Trophoblast cell (in vitro differentiated cells and primary cell): ENCODE measurements around the gene TTPAL.

Experiments
- DNase-seq, 2 donors: peaks; one replicate each; pipeline ENCODE4 v3.0.0-alpha.2; 2016
- H2AFZ ChIP-seq: 2 replicates; pipeline ENCODE4 v1.6.1; 2013; ENCODE audit warnings: low read length, moderate library complexity, mild to moderate bottlenecking; ENCODE audit not compliant: insufficient read depth, poor library complexity
- H2AK5ac ChIP-seq: 2 replicates; pipeline ENCODE4 v1.6.1; 2013; ENCODE audit warnings: mild to moderate bottlenecking, low read length
- H2BK120ac ChIP-seq: 2 replicates; pipeline ENCODE4 v1.6.1; 2013; ENCODE audit warnings: low read length, mild to moderate bottlenecking, moderate library complexity; ENCODE audit not compliant: insufficient read depth, poor library complexity
- H2BK12ac ChIP-seq: 2 replicates; pipeline ENCODE4 v1.6.1; 2013; ENCODE audit warnings: mild to moderate bottlenecking, low read length, moderate library complexity
- H2BK5ac ChIP-seq: 2 replicates; pipeline ENCODE4 v1.6.1; 2013; ENCODE audit warnings: low read length, low read depth, moderate library complexity, mild to moderate bottlenecking; ENCODE audit not compliant: poor library complexity
- H3K14ac ChIP-seq: 2 replicates; pipeline ENCODE4 v1.6.1; 2013; ENCODE audit warnings: mild to moderate bottlenecking, low read length
- H3K18ac ChIP-seq: 2 replicates; pipeline ENCODE4 v1.6.1; 2013; ENCODE audit warnings: mild to moderate bottlenecking, low read length
- H3K23ac ChIP-seq: 2 replicates; pipeline ENCODE4 v1.6.1; 2013; ENCODE audit warnings: low read length
- H3K27ac ChIP-seq: 2 replicates; pipeline ENCODE4 v1.5.1; 2013; ENCODE audit warnings: low read depth, mild to moderate bottlenecking, inconsistent platforms, low read length, moderate library complexity
- H3K27me3 ChIP-seq: 2 replicates; pipeline ENCODE4 v1.6.1; 2013; ENCODE audit warnings: inconsistent platforms, mild to moderate bottlenecking, low read length, moderate library complexity; ENCODE audit not compliant: insufficient read depth
- H3K36me3 ChIP-seq, 2 experiments: 1 replicate in 1 of 2; 2 replicates in 1 of 2; pipeline ENCODE4 v1.6.1; 2013; ENCODE audit warnings: low read length in 2 of 2, mild to moderate bottlenecking in 2 of 2, moderate library complexity in 1 of 2; ENCODE audit not compliant: insufficient read depth in 2 of 2, control insufficient read depth in 1 of 2
- H3K4ac ChIP-seq: 2 replicates; pipeline ENCODE4 v1.6.1; 2013; ENCODE audit warnings: low read depth, mild to moderate bottlenecking, low read length, moderate library complexity
- H3K4me1 ChIP-seq, 2 experiments: 1 replicate in 1 of 2; 2 replicates in 1 of 2; pipeline ENCODE4 v1.6.1; 2013; ENCODE audit warnings: low read length in 2 of 2, mild to moderate bottlenecking in 2 of 2, moderate library complexity in 1 of 2; ENCODE audit not compliant: insufficient read depth in 2 of 2, control insufficient read depth in 1 of 2
- H3K4me2 ChIP-seq: 2 replicates; pipeline ENCODE4 v1.6.1; 2013; ENCODE audit warnings: inconsistent platforms, mild to moderate bottlenecking, low read length, moderate library complexity
- H3K4me3 ChIP-seq: 2 replicates; pipeline ENCODE4 v1.5.1; 2013; ENCODE audit warnings: mild to moderate bottlenecking, low read depth, low read length, inconsistent platforms
- H3K79me1 ChIP-seq: one replicate; pipeline ENCODE4 v1.6.1; 2013; ENCODE audit warnings: low read length
- H3K79me2 ChIP-seq: 2 replicates; pipeline ENCODE4 v1.6.1; 2013; ENCODE audit warnings: low read length, mild to moderate bottlenecking; ENCODE audit not compliant: control insufficient read depth, insufficient read depth, poor library complexity
- H3K9ac ChIP-seq: 2 replicates; pipeline ENCODE4 v1.6.1; 2013; ENCODE audit warnings: mild to moderate bottlenecking, low read length
- H3K9me3 ChIP-seq: 2 replicates; pipeline ENCODE4 v1.6.1; 2013; ENCODE audit warnings: low read depth, mild to moderate bottlenecking, control low read depth, inconsistent platforms, low read length; ENCODE audit not compliant: insufficient read depth
- H4K12ac ChIP-seq: 2 replicates; pipeline ENCODE4 v1.6.1; 2013; ENCODE audit warnings: low read depth, mild to moderate bottlenecking, low read length, moderate library complexity
- H4K8ac ChIP-seq: 2 replicates; pipeline ENCODE4 v1.6.1; 2013; ENCODE audit warnings: low read depth, mild to moderate bottlenecking, low read length, moderate library complexity
- H4K91ac ChIP-seq: one replicate; pipeline ENCODE4 v1.6.1; 2013; ENCODE audit warnings: low read depth, mild to moderate bottlenecking, low read length, moderate library complexity
- WGBS: extraction: QIAGEN DNeasy Blood & Tissue Kit; methylation state at CpG from one replicate; pipeline ENCODE4 v1.1.7; 2013; ENCODE audit warnings: missing lambda C conversion rate; ENCODE audit not compliant: insufficient read length, insufficient coverage; ENCODE audit errors: extremely low coverage; 5-methylcytosine and 5-hydroxymethylcytosine counted together

Gene TTPAL

GRCh38 chr20:44431118-44431501 is 44.6 kb upstream of the TTPAL start:
- H4K91ac ChIP-seq, result no peak overlapping the region

DNA sequence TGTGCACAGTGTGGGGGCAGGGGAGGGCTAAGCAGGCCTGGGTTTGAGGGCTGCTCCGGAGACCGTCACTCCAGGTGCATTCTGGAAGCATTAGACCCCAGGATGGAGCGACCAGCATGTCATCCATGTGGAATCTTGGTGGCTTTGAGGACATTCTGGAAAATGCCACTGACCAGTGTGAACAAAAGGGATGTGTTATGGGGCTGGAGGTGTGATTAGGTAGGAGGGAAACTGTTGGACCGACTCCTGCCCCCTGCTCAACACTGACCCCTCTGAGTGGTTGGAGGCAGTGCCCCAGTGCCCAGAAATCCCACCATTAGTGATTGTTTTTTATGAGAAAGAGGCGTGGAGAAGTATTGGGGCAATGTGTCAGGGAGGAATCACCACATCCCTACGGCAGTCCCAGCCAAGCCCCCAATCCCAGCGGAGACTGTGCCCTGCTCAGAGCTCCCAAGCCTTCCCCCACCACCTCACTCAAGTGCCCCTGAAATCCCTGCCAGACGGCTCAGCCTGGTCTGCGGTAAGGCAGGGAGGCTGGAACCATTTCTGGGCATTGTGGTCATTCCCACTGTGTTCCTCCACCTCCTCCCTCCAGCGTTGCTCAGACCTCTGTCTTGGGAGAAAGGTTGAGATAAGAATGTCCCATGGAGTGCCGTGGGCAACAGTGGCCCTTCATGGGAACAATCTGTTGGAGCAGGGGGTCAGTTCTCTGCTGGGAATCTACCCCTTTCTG is 44.0 kb upstream of the TTPAL start:
- H4K8ac ChIP-seq, result no peak overlapping the region
- H3K4me3 ChIP-seq, result no peak overlapping the region
- no peak overlapping the region for H2AK5ac ChIP-seq
- no peak overlapping the region for H3K4me2 ChIP-seq
- no peak overlapping the region for H2AFZ ChIP-seq
- H4K91ac ChIP-seq, result no peak overlapping the region
- H3K14ac ChIP-seq, result no peak overlapping the region
- no peak overlapping the region for H3K18ac ChIP-seq
- H3K4me1 ChIP-seq, result no peaks in the 10 kb centered on the region
- no peak overlapping the region for H4K12ac ChIP-seq
- H3K36me3 ChIP-seq, result no peaks in the 10 kb centered on the region
- no peak overlapping the region for H3K4ac ChIP-seq
- H3K27ac ChIP-seq, result no peak overlapping the region
- no peak overlapping the region for H3K9ac ChIP-seq
- no peak overlapping the region for H2BK120ac ChIP-seq
- no CpG with 5 or more reads among the region's 11 CpGs for WGBS
- H3K79me1 ChIP-seq, result no peaks in the 10 kb centered on the region
- H2BK12ac ChIP-seq, result no peak overlapping the region
- no peak overlapping the region for H2BK5ac ChIP-seq
- H3K9me3 ChIP-seq, result peaks cover 2% of the 10 kb centered on the region
- H3K27me3 ChIP-seq, result no peaks in the 10 kb centered on the region
- H3K23ac ChIP-seq, result no peak overlapping the region
- H3K79me2 ChIP-seq, result no peaks in the 10 kb centered on the region
- no peak for DNase-seq

More at GRCh38 chr20:44431118-44431501, 44.6 kb upstream of the TTPAL start:
- H3K79me1 ChIP-seq, result no peaks in the 10 kb centered on the region
- no peak overlapping the region for H2BK5ac ChIP-seq
- DNase-seq, result no peak
- H3K14ac ChIP-seq, result no peak overlapping the region
- no peak overlapping the region for H4K8ac ChIP-seq
- no peak overlapping the region for H3K9ac ChIP-seq
- H3K23ac ChIP-seq, result no peak overlapping the region
- H3K9me3 ChIP-seq, result peaks cover 2% of the 10 kb centered on the region
- H3K18ac ChIP-seq, result no peak overlapping the region
- no peak overlapping the region for H2AFZ ChIP-seq
- no peak overlapping the region for H2AK5ac ChIP-seq
- H3K4ac ChIP-seq, result no peak overlapping the region
- no peaks in the 10 kb centered on the region for H3K36me3 ChIP-seq
- no peak overlapping the region for H2BK12ac ChIP-seq
- no peak overlapping the region for H4K12ac ChIP-seq
- H3K4me2 ChIP-seq, result no peak overlapping the region
- H3K79me2 ChIP-seq, result no peaks in the 10 kb centered on the region
- H3K27ac ChIP-seq, result no peak overlapping the region
- no peaks in the 10 kb centered on the region for H3K27me3 ChIP-seq
- no peak overlapping the region for H3K4me3 ChIP-seq
- H3K4me1 ChIP-seq, result no peaks in the 10 kb centered on the region
- H2BK120ac ChIP-seq, result no peak overlapping the region
- WGBS, result no CpG with 5 or more reads among the region's 4 CpGs

DNA sequence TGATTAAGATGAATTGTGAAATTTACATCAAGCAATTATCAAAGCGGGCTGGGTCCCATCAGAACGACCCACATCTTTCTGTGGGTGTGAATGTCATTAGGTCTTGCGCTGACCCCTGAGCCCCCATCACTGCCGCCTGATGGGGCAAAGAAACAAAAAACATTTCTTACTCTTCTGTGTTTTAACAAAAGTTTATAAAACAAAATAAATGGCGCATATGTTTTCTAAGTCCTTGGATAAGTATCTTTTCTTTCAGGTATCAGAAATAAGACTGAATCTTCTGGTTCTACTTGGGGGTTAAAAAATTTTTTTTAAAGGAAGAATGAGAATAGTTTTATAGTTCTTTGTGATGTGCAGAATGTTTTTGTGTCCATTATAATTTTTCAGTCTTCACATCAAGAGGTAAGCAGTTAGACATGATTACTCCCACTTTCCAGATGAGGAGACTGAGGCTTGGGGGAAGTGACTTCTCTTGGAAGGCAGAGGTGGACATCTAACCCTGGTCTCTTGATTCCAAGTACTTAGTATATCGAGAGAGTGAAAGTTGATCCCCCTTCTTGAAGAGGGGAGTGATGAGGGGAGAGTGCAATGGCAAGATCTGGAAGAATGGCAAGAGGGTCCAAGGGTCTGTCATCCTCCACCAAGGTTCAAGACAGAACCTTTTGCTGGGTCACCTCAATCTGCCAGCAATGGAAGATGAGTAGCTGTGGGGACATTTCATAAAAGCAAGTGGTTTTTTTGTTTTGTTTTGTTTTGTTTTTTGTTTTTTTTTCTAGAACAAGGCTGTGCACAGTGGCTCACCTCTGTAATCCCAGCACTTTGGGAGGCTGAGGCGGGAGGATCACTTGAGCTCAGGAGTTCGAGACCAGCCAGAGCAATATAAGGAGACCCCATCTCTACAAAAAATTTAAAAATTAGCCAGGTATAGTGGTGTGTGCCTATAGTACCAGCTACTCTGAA is 42.8 kb upstream of the TTPAL start:
- DNase-seq, result no peak
- WGBS, result no CpG with 5 or more reads among the region's 8 CpGs

GRCh38 chr20:44433751-44434538 is 41.7 kb upstream of the TTPAL start:
- Histone ChIP-seq H3K4me1 (no peaks in the 10 kb centered on the region), H2AK5ac (no peak overlapping the region), H2AFZ (no peak overlapping the region), H3K79me1 (no peaks in the 10 kb centered on the region), H2BK120ac (no peak overlapping the region), H2BK12ac (no peak overlapping the region), H3K27me3 (no peaks in the 10 kb centered on the region), H3K9me3 (peaks cover 2% of the 10 kb centered on the region), H3K18ac (no peak overlapping the region), H3K4me3 (no peak overlapping the region), H3K9ac (no peak overlapping the region), H3K14ac (no peak overlapping the region), H3K79me2 (no peaks in the 10 kb centered on the region), H3K36me3 (no peaks in the 10 kb centered on the region), H3K27ac (no peak overlapping the region), H3K23ac (no peak overlapping the region), H4K8ac (no peak overlapping the region), H3K4me2 (no peak overlapping the region), H3K4ac (no peak overlapping the region), H4K91ac (no peak overlapping the region), H4K12ac (no peak overlapping the region), H2BK5ac (no peak overlapping the region)
- DNase-seq, result no peak
- WGBS, result no CpG with 5 or more reads among the region's 24 CpGs

More for the DNA sequence above, 42.8 kb upstream of the TTPAL start:
- Histone ChIP-seq H4K8ac (no peak overlapping the region), H3K79me1 (no peaks in the 10 kb centered on the region), H3K27ac (no peak overlapping the region), H2BK12ac (no peak overlapping the region), H3K4me3 (no peak overlapping the region), H4K91ac (no peak overlapping the region), H3K79me2 (no peaks in the 10 kb centered on the region), H3K23ac (no peak overlapping the region), H3K9me3 (peaks cover 2% of the 10 kb centered on the region), H4K12ac (no peak overlapping the region), H3K14ac (no peak overlapping the region), H2AK5ac (no peak overlapping the region), H3K9ac (no peak overlapping the region), H3K4me1 (no peaks in the 10 kb centered on the region), H3K4ac (no peak overlapping the region), H2BK120ac (no peak overlapping the region), H2BK5ac (no peak overlapping the region), H3K36me3 (no peaks in the 10 kb centered on the region), H3K27me3 (no peaks in the 10 kb centered on the region), H2AFZ (no peak overlapping the region), H3K4me2 (no peak overlapping the region), H3K18ac (no peak overlapping the region)
